GM12878 (cell line): ENCODE data around the gene ZNF44. TPM values are rescaled to one million over a fixed set of nuclear protein-coding genes. Genes with fewer than 3 reads are reported as not detected.
A peak's percentile ranks its signal among the peaks of the same experiment; 100 is the strongest.

ENCODE experiments used
- ATF7 ChIP-seq: fragments of 450-650 bp; IDR thresholded peaks from 2 replicates; pipeline ENCODE4 v1.6.1; 2016; ENCODE audit warnings: low read depth, mild to moderate bottlenecking
- BACH1 ChIP-seq: fragments of 450-650 bp; IDR thresholded peaks from 2 replicates; pipeline ENCODE4 v1.6.1; 2017; ENCODE audit warnings: mild to moderate bottlenecking, borderline replicate concordance
- CEBPZ ChIP-seq: fragments of 150-350 bp; IDR thresholded peaks from 2 replicates; pipeline ENCODE4 v1.6.1; 2016; ENCODE audit warnings: low read depth, low read length
- CREM ChIP-seq: IDR thresholded peaks from 2 replicates; pipeline ENCODE4 v1.6.1; 2014; ENCODE audit warnings: antibody characterized with exemption, low read depth
- E2F4 ChIP-seq: IDR thresholded peaks from 2 replicates; pipeline ENCODE4 v1.6.1; 2012; ENCODE audit warnings: low read depth, low read length, improper control_type of control experiment
- E2F8 ChIP-seq: fragments of 450-650 bp; IDR thresholded peaks from 2 replicates; pipeline ENCODE4 v1.6.1; 2018; ENCODE audit warnings: mild to moderate bottlenecking, low read depth, moderate library complexity; ENCODE audit not compliant: partially characterized antibody
- EED ChIP-seq: sonication (generic); IDR thresholded peaks from 2 replicates; pipeline ENCODE4 v1.6.1; 2016; ENCODE audit warnings: antibody characterized with exemption, low read depth
- EP300 ChIP-seq, 2 experiments: fragments of 150-350 bp in 1 of 2; IDR thresholded peaks; 2 replicates each; pipeline ENCODE4 v1.6.1; 2011 to 2012; ENCODE audit warnings: low read depth in 2 of 2, low read length in 2 of 2, borderline replicate concordance in 1 of 2, improper control_type of control experiment in 1 of 2, inconsistent platforms in 1 of 2; ENCODE audit not compliant: control insufficient read depth in 1 of 2
- GATAD2B ChIP-seq: fragments of 450-650 bp; conservative IDR thresholded peaks from 2 replicates; pipeline ENCODE4 v1.6.1; 2017; ENCODE audit warnings: low read depth, mild to moderate bottlenecking, moderate library complexity
- IKZF1 ChIP-seq: fragments of 450-650 bp; conservative IDR thresholded peaks from 2 replicates; pipeline ENCODE4 v1.6.1; 2017; ENCODE audit warnings: antibody characterized with exemption, mild to moderate bottlenecking
- KLF5 ChIP-seq: fragments of 450-650 bp; IDR thresholded peaks from 2 replicates; pipeline ENCODE4 v1.6.1; 2014; ENCODE audit warnings: mild to moderate bottlenecking; ENCODE audit not compliant: partially characterized antibody
- LARP7 ChIP-seq: fragments of 450-650 bp; IDR thresholded peaks from 2 replicates; pipeline ENCODE4 v1.6.1; 2017; ENCODE audit warnings: mild to moderate bottlenecking
- NBN ChIP-seq: fragments of 450-650 bp; IDR thresholded peaks from 2 replicates; pipeline ENCODE4 v1.6.1; 2016
- POLR2A ChIP-seq: IDR thresholded peaks from 2 replicates; pipeline ENCODE4 v1.6.1; 2011; ENCODE audit warnings: low read depth, mild to moderate bottlenecking, low read length
- POLR2AphosphoS5 ChIP-seq: IDR thresholded peaks from 2 replicates; pipeline ENCODE4 v1.6.1; 2011; ENCODE audit warnings: mild to moderate bottlenecking, low read length, inconsistent platforms
- SIN3A ChIP-seq: IDR thresholded peaks from 2 replicates; pipeline ENCODE4 v1.6.1; 2012; ENCODE audit warnings: low read depth, low read length, improper control_type of control experiment
- SMAD5 ChIP-seq: IDR thresholded peaks from 2 replicates; pipeline ENCODE4 v1.6.1; 2016; ENCODE audit warnings: antibody characterized with exemption, low read depth
- SMARCA5 ChIP-seq: fragments of 450-650 bp; IDR thresholded peaks from 2 replicates; pipeline ENCODE4 v1.6.1; 2017; ENCODE audit warnings: mild to moderate bottlenecking
- SREBF2 ChIP-seq: IDR thresholded peaks from 2 replicates; pipeline ENCODE4 v1.6.1; 2012; ENCODE audit warnings: mild to moderate bottlenecking, low read length
- SUPT20H ChIP-seq: IDR thresholded peaks from 2 replicates; pipeline ENCODE4 v1.6.1; 2011; ENCODE audit warnings: low read depth, mild to moderate bottlenecking, low read length, moderate library complexity, borderline replicate concordance; ENCODE audit not compliant: control insufficient read depth
- SUZ12 ChIP-seq: fragments of 200-600 bp; sonication (generic); IDR thresholded peaks from one replicate; pipeline ENCODE4 v1.6.1; 2018; ENCODE audit warnings: antibody characterized with exemption, mild to moderate bottlenecking; ENCODE audit not compliant: unreplicated experiment
- TAF1 ChIP-seq: IDR thresholded peaks from 2 replicates; pipeline ENCODE4 v1.6.1; 2011; ENCODE audit warnings: mild to moderate bottlenecking, low read depth, low read length, borderline replicate concordance
- TBL1XR1 ChIP-seq: IDR thresholded peaks from 2 replicates; pipeline ENCODE4 v1.6.1; 2012; ENCODE audit warnings: low read depth, low read length, improper control_type of control experiment
- ZNF274 ChIP-seq: IDR thresholded peaks from one replicate; pipeline ENCODE4 v1.8.0; 2011; ENCODE audit not compliant: insufficient read length, insufficient read depth
- polyA plus RNA-seq, 11 experiments: library from polyadenylated mRNA; depleted of rRNA in 4 of 11; unstranded in 6 of 11; stranded (reverse) in 5 of 11; fragments of >200 nt; fragmentation: Nextera tagmentation in 4 of 11; fragmentation: Illumina TruSeq in 1 of 11; extraction: Ambion mirVana in 4 of 11; extraction: Trizol in 1 of 11; gene quantifications; 1 replicate in 1 of 11; 2 replicates in 10 of 11; pipeline versions ENCODE4 v1.2.1 to v1.2.3, GENCODE V29; 2011 to 2016; ENCODE audit warnings: inconsistent platforms in 2 of 11, missing spikeins in 2 of 11, low read depth in 1 of 11
- total RNA-seq, 4 experiments: library from RNA; depleted of rRNA in 3 of 4; stranded (reverse); fragments of >200 nt in 3 of 4; fragmentation: Illumina TruSeq in 1 of 4; extraction: Trizol in 1 of 4; gene quantifications; 2 replicates each; pipeline versions ENCODE4 v1.2.1 to v1.2.3, GENCODE V29; 2013 to 2021

The ZNF44 gene
- total and polyA plus RNA-seq, 10 of the 15 experiments (the other 5 are each of a cell fraction or from before 2014, with no cell fraction given) = 3.7 to 11.3 (median 5.4) TPM

GRCh38 chr19:12294249-12295158 lies at the start of gene ZNF44 (continued):
- 0 out of 2 replicates have a peak, but pooled peaks have one; percentile 36 for TF ChIP-seq SMARCA5
- TF ChIP-seq CEBPZ = peak; percentile 92
- 0 out of 2 replicates have a peak, but pooled peaks have one; percentile 67 for TF ChIP-seq GATAD2B
- TF ChIP-seq SUPT20H = no peak
- peak; percentile 75 for TF ChIP-seq POLR2AphosphoS5
- TF ChIP-seq EED = no peak
- TF ChIP-seq EP300 (IDR thresholded peaks at IDR 0.05; ENCODE audit: borderline replicate concordance in 1 of 2, control insufficient read depth in 1 of 2, low read depth in 2 of 2, low read length in 2 of 2) = no peak
- TF ChIP-seq KLF5 = peak; percentile 37
- TF ChIP-seq LARP7 = peak; percentile 73
- TF ChIP-seq E2F4 = 0 out of 2 replicates have a peak, but pooled peaks have one; percentile 28
- peak; percentile 92 for TF ChIP-seq POLR2A
- TF ChIP-seq IKZF1 = peak; percentile 52
- no peak for TF ChIP-seq SREBF2
- TF ChIP-seq SIN3A = no peak; the same call in 1 of the 2 replicates
- no peak for TF ChIP-seq SUZ12
- TF ChIP-seq E2F8 = peak; percentile 33
- peak; percentile 76 for TF ChIP-seq CREM
- peak; percentile 77; the same call in 1 of the 2 replicates for TF ChIP-seq BACH1
- no peak for TF ChIP-seq ZNF274
- peak; percentile 41; the same call in 1 of the 2 replicates for TF ChIP-seq TAF1
- peak; percentile 62 for TF ChIP-seq ATF7
- peak; percentile 42; the same call in 1 of the 2 replicates for TF ChIP-seq NBN
- 0 out of 2 replicates have a peak, but pooled peaks have one; percentile 42 for TF ChIP-seq TBL1XR1
- TF ChIP-seq SMAD5 = 0 out of 2 replicates have a peak, but pooled peaks have one; percentile 62
